Measurements from ENCODE around the gene OGFOD3.

OGFOD3 gene

GRCh38 chr17:82358465-82359350, 59.7 kb downstream of the OGFOD3 start, which contains the start of gene TEX19:
Gene TEX19 (plus strand): TSS chr17:82359247. CDS start chr17:82362151, 2,904 bp downstream.
- Histone ChIP-seq H3K4me3 (ENCODE audit: severe bottlenecking) (no peak within 1 kb of the TSS), H3K36me3 (ENCODE audit: low read depth) (no peaks in the 10 kb centered on the region), H3K9me3 (ENCODE audit: severe bottlenecking) (no peaks in the 10 kb centered on the region), H3K4me1 (ENCODE audit: insufficient read depth, poor library complexity, severe bottlenecking) (peaks cover 11% of the 10 kb centered on the region), H3K27ac (ENCODE audit: poor library complexity, severe bottlenecking) (no peak within 1 kb of the TSS), H3K27me3 (ENCODE audit: insufficient read depth, poor library complexity, severe bottlenecking) (no peaks in the 10 kb centered on the region)
- DNase-seq (ENCODE audit: low spot score) (no peak), ATAC-seq (ENCODE audit: low read depth) (no peak; the same call in 2 of the 3 replicates)
- TF ChIP-seq CTCF (IDR thresholded peaks at IDR 0.05; ENCODE audit: poor library complexity, severe bottlenecking): no peak

DNA sequence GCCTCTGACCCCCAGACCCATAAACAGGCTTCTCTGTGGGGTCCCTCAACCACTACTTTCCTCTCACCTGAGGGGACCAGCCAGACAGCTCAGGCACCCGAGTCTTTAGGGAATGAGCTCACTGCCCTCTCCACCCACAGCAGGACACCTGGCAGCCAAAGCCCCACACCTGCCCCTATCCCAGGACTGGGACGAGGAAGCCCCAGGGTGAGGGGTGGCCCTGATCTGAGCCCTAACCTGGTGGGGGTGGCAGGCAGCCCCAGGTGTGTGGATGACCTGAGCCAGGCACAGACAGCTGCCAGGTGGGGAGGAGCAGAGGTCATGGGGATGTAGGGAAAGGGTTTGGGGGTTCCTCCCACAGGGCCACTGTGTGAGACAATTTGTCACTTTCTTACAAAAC, 61.0 kb downstream of the OGFOD3 start:
- no peak for TF ChIP-seq CTCF (IDR thresholded peaks at IDR 0.05; ENCODE audit: poor library complexity, severe bottlenecking)
- ATAC-seq (ENCODE audit: low read depth) (no peak), DNase-seq (ENCODE audit: low spot score) (no peak)
- H3K27me3 ChIP-seq (ENCODE audit: insufficient read depth, poor library complexity, severe bottlenecking): no peaks in the 10 kb centered on the region
- peaks cover 11% of the 10 kb centered on the region for H3K4me1 ChIP-seq (ENCODE audit: insufficient read depth, poor library complexity, severe bottlenecking)
- H3K36me3 ChIP-seq (ENCODE audit: low read depth): no peaks in the 10 kb centered on the region
- no peak overlapping the region for H3K4me3 ChIP-seq (ENCODE audit: severe bottlenecking)
- H3K9me3 ChIP-seq (ENCODE audit: severe bottlenecking): no peaks in the 10 kb centered on the region
- no peak overlapping the region for H3K27ac ChIP-seq (ENCODE audit: poor library complexity, severe bottlenecking)

DNA sequence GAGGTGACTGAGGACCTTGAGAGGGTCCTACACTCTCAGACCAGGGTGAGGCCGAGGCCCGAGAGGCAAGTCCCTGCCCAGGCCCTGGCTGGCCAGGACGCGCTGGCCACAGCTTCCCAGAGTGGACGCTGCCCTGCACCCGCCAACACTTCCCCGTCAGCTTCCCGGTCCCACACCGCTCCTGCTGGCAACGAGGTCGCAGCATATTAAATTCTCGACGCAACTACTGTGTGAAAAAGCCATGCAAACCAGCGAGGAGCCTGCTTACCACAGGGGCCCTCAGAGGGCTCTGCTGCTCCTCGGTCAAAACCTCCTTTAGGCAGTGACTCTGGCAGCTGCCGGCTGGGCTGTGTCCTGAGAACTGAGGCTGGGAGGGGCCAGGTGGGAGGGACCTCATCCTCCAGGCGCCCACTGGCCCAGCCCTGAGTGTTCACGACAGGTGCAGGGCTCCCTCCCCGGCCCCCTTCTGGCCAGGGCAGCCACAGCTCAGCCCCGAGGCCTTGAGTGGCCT, 61.5 kb downstream of the OGFOD3 start:
- Histone ChIP-seq H3K36me3 (ENCODE audit: low read depth) (no peaks in the 10 kb centered on the region), H3K4me3 (ENCODE audit: severe bottlenecking) (no peak overlapping the region), H3K27me3 (ENCODE audit: insufficient read depth, poor library complexity, severe bottlenecking) (no peaks in the 10 kb centered on the region), H3K4me1 (ENCODE audit: insufficient read depth, poor library complexity, severe bottlenecking) (peaks cover 11% of the 10 kb centered on the region), H3K9me3 (ENCODE audit: severe bottlenecking) (no peaks in the 10 kb centered on the region), H3K27ac (ENCODE audit: poor library complexity, severe bottlenecking) (peak overlapping the region; percentile 27)
- ATAC-seq (ENCODE audit: low read depth) (no peak), DNase-seq (ENCODE audit: low spot score) (no peak)
- no peak for TF ChIP-seq CTCF (IDR thresholded peaks at IDR 0.05; ENCODE audit: poor library complexity, severe bottlenecking)

DNA sequence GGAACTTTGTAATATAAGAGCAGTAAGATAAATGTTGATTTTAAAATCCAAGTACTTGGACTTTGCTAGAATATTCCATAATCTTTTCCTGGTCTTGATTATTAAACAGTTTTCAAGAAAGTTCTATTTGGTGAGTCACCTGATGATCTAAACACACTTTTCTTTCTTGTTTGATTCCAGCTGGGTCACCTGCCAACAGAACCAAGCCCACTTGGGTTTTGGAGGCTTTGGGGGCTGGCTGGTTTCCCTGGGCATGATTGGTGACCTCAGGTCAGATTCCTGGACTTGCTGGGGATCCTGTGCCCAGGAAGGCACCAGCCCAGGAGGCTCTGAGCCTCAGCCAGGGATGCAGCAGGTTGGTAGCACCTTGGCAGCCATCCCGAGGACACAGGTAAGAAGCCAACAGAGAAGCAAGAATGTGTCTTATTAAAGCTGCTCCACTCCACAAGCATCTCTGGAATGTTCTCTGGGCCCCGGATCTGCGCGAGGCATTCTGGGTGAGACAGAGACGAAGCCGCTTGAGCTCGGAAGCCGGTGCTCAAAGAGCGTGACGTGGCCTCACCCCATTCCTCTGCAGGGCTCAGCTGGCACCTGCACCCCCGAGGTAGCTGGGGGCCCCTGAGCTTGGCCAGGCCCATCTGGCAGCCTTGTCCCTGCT, 62.5 kb downstream of the OGFOD3 start:
- DNase-seq (ENCODE audit: low spot score): peak; percentile 83
- H3K4me1 ChIP-seq (ENCODE audit: insufficient read depth, poor library complexity, severe bottlenecking): peaks cover 11% of the 10 kb centered on the region
- no peaks in the 10 kb centered on the region for H3K27me3 ChIP-seq (ENCODE audit: insufficient read depth, poor library complexity, severe bottlenecking)
- H3K36me3 ChIP-seq (ENCODE audit: low read depth): no peaks in the 10 kb centered on the region
- H3K4me3 ChIP-seq (ENCODE audit: severe bottlenecking): no peak overlapping the region
- H3K9me3 ChIP-seq (ENCODE audit: severe bottlenecking): no peaks in the 10 kb centered on the region
- ATAC-seq (ENCODE audit: low read depth): peak; percentile 73
- peak overlapping the region; percentile 27 for H3K27ac ChIP-seq (ENCODE audit: poor library complexity, severe bottlenecking)
- no peak for TF ChIP-seq CTCF (IDR thresholded peaks at IDR 0.05; ENCODE audit: poor library complexity, severe bottlenecking)
